Measurements from ENCODE around the gene DOK6.

The DOK6 gene

GRCh38 chr18:69444221-69444620, 43.5 kb downstream of the DOK6 start:
- Histone ChIP-seq H2AK5ac (ENCODE audit: low read depth, low read length) (no peak overlapping the region), H3K4me2 (ENCODE audit: insufficient read depth, low read length, poor library complexity, severe bottlenecking) (no peak overlapping the region), H3K9ac (ENCODE audit: low read depth, low read length, poor library complexity) (no peak overlapping the region), H3K36me3 (replicated peaks in 1 of 2; ENCODE audit: control insufficient read depth in 2 of 2, insufficient read depth in 2 of 2, low read length in 2 of 2) (no peaks in the 10 kb centered on the region), H2BK15ac (ENCODE audit: low read length) (no peak overlapping the region), H3K23ac (ENCODE audit: low read depth, low read length, poor library complexity) (no peak overlapping the region), H2BK5ac (ENCODE audit: low read length) (no peak overlapping the region), H3K27ac (replicated peaks; ENCODE audit: low read length) (no peak overlapping the region), H3K4me1 (ENCODE audit: control insufficient read depth in 2 of 2, insufficient read depth in 1 of 2, low read depth in 1 of 2, low read length in 2 of 2) (no peaks in the 10 kb centered on the region), H3K79me1 (ENCODE audit: low read depth, low read length) (no peaks in the 10 kb centered on the region), H2AFZ (ENCODE audit: low read length) (no peak overlapping the region), H2BK120ac (ENCODE audit: low read depth, low read length) (no peak overlapping the region), H3K9me3 (replicated peaks in 1 of 2; ENCODE audit: control insufficient read depth in 2 of 2, insufficient read depth in 1 of 2, low read depth in 1 of 2, low read length in 2 of 2) (peaks cover 0 to 6% of the 10 kb centered on the region in 2 donors), H2BK12ac (ENCODE audit: low read length) (no peak overlapping the region), H3K27me3 (ENCODE audit: control insufficient read depth in 3 of 3, insufficient read depth in 3 of 3, low read depth in 1 of 3, low read length in 3 of 3) (no peaks in the 10 kb centered on the region), H4K91ac (ENCODE audit: low read depth, low read length, poor library complexity) (no peak overlapping the region), H3K4me3 (ENCODE audit: low read length in 2 of 2) (no peak overlapping the region), H3K14ac (ENCODE audit: low read length) (no peak overlapping the region), H4K8ac (ENCODE audit: low read depth, low read length) (no peak overlapping the region), H3K18ac (ENCODE audit: low read length) (no peak overlapping the region), H3K4ac (ENCODE audit: low read length) (no peak overlapping the region)
- no CpG with 5 or more reads among the region's 4 CpGs for WGBS, 2 donors (ENCODE audit: extremely low coverage in 2 of 2, insufficient read length in 2 of 2, insufficient replicate concordance in 1 of 2)
- no peak for DNase-seq (ENCODE audit: low spot score)

GRCh38 chr18:69447886-69448285, 47.2 kb downstream of the DOK6 start:
- Histone ChIP-seq H2BK5ac (ENCODE audit: low read length) (no peak overlapping the region), H3K23ac (ENCODE audit: low read depth, low read length, poor library complexity) (no peak overlapping the region), H2BK120ac (ENCODE audit: low read depth, low read length) (no peak overlapping the region), H3K9me3 (replicated peaks in 1 of 2; ENCODE audit: control insufficient read depth in 2 of 2, insufficient read depth in 1 of 2, low read depth in 1 of 2, low read length in 2 of 2) (peaks cover 0 to 2% of the 10 kb centered on the region in 2 donors), H3K79me1 (ENCODE audit: low read depth, low read length) (no peaks in the 10 kb centered on the region), H3K4ac (ENCODE audit: low read length) (no peak overlapping the region), H3K4me3 (ENCODE audit: low read length in 2 of 2) (no peak overlapping the region), H2BK12ac (ENCODE audit: low read length) (no peak overlapping the region), H3K4me2 (ENCODE audit: insufficient read depth, low read length, poor library complexity, severe bottlenecking) (no peak overlapping the region), H2BK15ac (ENCODE audit: low read length) (no peak overlapping the region), H3K36me3 (replicated peaks in 1 of 2; ENCODE audit: control insufficient read depth in 2 of 2, insufficient read depth in 2 of 2, low read length in 2 of 2) (no peaks in the 10 kb centered on the region), H2AFZ (ENCODE audit: low read length) (no peak overlapping the region), H2AK5ac (ENCODE audit: low read depth, low read length) (no peak overlapping the region), H4K91ac (ENCODE audit: low read depth, low read length, poor library complexity) (no peak overlapping the region), H3K18ac (ENCODE audit: low read length) (no peak overlapping the region), H3K27ac (replicated peaks; ENCODE audit: low read length) (no peak overlapping the region), H4K8ac (ENCODE audit: low read depth, low read length) (no peak overlapping the region), H3K9ac (ENCODE audit: low read depth, low read length, poor library complexity) (no peak overlapping the region), H3K27me3 (ENCODE audit: control insufficient read depth in 3 of 3, insufficient read depth in 3 of 3, low read depth in 1 of 3, low read length in 3 of 3) (no peaks in the 10 kb centered on the region), H3K14ac (ENCODE audit: low read length) (no peak overlapping the region), H3K4me1 (ENCODE audit: control insufficient read depth in 2 of 2, insufficient read depth in 1 of 2, low read depth in 1 of 2, low read length in 2 of 2) (no peaks in the 10 kb centered on the region)
- no CpG with 5 or more reads among the region's 1 CpG for WGBS, 2 donors (ENCODE audit: extremely low coverage in 2 of 2, insufficient read length in 2 of 2, insufficient replicate concordance in 1 of 2)
- no peak for DNase-seq (ENCODE audit: low spot score)

GRCh38 chr18:69455125-69455524, 54.4 kb downstream of the DOK6 start:
- Histone ChIP-seq H3K4me1 (ENCODE audit: control insufficient read depth in 2 of 2, insufficient read depth in 1 of 2, low read depth in 1 of 2, low read length in 2 of 2) (no peaks in the 10 kb centered on the region), H3K27me3 (ENCODE audit: control insufficient read depth in 3 of 3, insufficient read depth in 3 of 3, low read depth in 1 of 3, low read length in 3 of 3) (no peaks in the 10 kb centered on the region), H2BK5ac (ENCODE audit: low read length) (no peak overlapping the region), H2BK12ac (ENCODE audit: low read length) (no peak overlapping the region), H4K91ac (ENCODE audit: low read depth, low read length, poor library complexity) (no peak overlapping the region), H3K36me3 (replicated peaks in 1 of 2; ENCODE audit: control insufficient read depth in 2 of 2, insufficient read depth in 2 of 2, low read length in 2 of 2) (no peaks in the 10 kb centered on the region), H2BK120ac (ENCODE audit: low read depth, low read length) (no peak overlapping the region), H3K14ac (ENCODE audit: low read length) (no peak overlapping the region), H3K4me3 (ENCODE audit: low read length in 2 of 2) (no peak overlapping the region), H2AFZ (ENCODE audit: low read length) (no peak overlapping the region), H3K4ac (ENCODE audit: low read length) (no peak overlapping the region), H3K79me1 (ENCODE audit: low read depth, low read length) (no peaks in the 10 kb centered on the region), H2BK15ac (ENCODE audit: low read length) (no peak overlapping the region), H3K4me2 (ENCODE audit: insufficient read depth, low read length, poor library complexity, severe bottlenecking) (no peak overlapping the region), H3K23ac (ENCODE audit: low read depth, low read length, poor library complexity) (no peak overlapping the region), H2AK5ac (ENCODE audit: low read depth, low read length) (no peak overlapping the region), H3K27ac (replicated peaks; ENCODE audit: low read length) (no peak overlapping the region), H3K9ac (ENCODE audit: low read depth, low read length, poor library complexity) (no peak overlapping the region), H4K8ac (ENCODE audit: low read depth, low read length) (no peak overlapping the region), H3K9me3 (replicated peaks in 1 of 2; ENCODE audit: control insufficient read depth in 2 of 2, insufficient read depth in 1 of 2, low read depth in 1 of 2, low read length in 2 of 2) (no peaks in the 10 kb centered on the region), H3K18ac (ENCODE audit: low read length) (no peak overlapping the region)
- DNase-seq (ENCODE audit: low spot score) = no peak
- WGBS, 2 donors (ENCODE audit: extremely low coverage in 2 of 2, insufficient read length in 2 of 2, insufficient replicate concordance in 1 of 2) = no CpG with 5 or more reads among the region's 1 CpG

- peak overlapping the region; percentile 85 for H3K23ac ChIP-seq (ENCODE audit: low read depth, low read length, poor library complexity)
- no peak overlapping the region for H2AFZ ChIP-seq (ENCODE audit: low read length)
- no peak overlapping the region for H3K4me2 ChIP-seq (ENCODE audit: insufficient read depth, low read length, poor library complexity, severe bottlenecking)
- DNase-seq (ENCODE audit: low spot score) = no peak
- H3K27ac ChIP-seq (replicated peaks; ENCODE audit: low read length) = no peak overlapping the region
- peak overlapping the region; percentile 37 for H3K4ac ChIP-seq (ENCODE audit: low read length)
- no peaks in the 10 kb centered on the region for H3K36me3 ChIP-seq (replicated peaks in 1 of 2; ENCODE audit: control insufficient read depth in 2 of 2, insufficient read depth in 2 of 2, low read length in 2 of 2)
- no peaks in the 10 kb centered on the region for H3K27me3 ChIP-seq (ENCODE audit: control insufficient read depth in 3 of 3, insufficient read depth in 3 of 3, low read depth in 1 of 3, low read length in 3 of 3)
- peak overlapping the region; percentile 56 for H2AK5ac ChIP-seq (ENCODE audit: low read depth, low read length)
- no CpG with 5 or more reads among the region's 27 CpGs for WGBS, 2 donors (ENCODE audit: extremely low coverage in 2 of 2, insufficient read length in 2 of 2, insufficient replicate concordance in 1 of 2)
- peaks cover 0 to 4% of the 10 kb centered on the region in 2 donors for H3K4me1 ChIP-seq (ENCODE audit: control insufficient read depth in 2 of 2, insufficient read depth in 1 of 2, low read depth in 1 of 2, low read length in 2 of 2)
- no peak overlapping the region for H2BK120ac ChIP-seq (ENCODE audit: low read depth, low read length)
- peak overlapping the region; percentile 38 for H3K14ac ChIP-seq (ENCODE audit: low read length)
- peak overlapping the region; percentile 99 for H4K8ac ChIP-seq (ENCODE audit: low read depth, low read length)
- H2BK5ac ChIP-seq (ENCODE audit: low read length) = no peak overlapping the region
- H3K9me3 ChIP-seq (replicated peaks in 1 of 2; ENCODE audit: control insufficient read depth in 2 of 2, insufficient read depth in 1 of 2, low read depth in 1 of 2, low read length in 2 of 2) = no peaks in the 10 kb centered on the region
- H3K79me1 ChIP-seq (ENCODE audit: low read depth, low read length) = peaks cover 2% of the 10 kb centered on the region
- peak overlapping the region; percentile 95 for H2BK15ac ChIP-seq (ENCODE audit: low read length)
- peak overlapping the region; percentile 73 for H2BK12ac ChIP-seq (ENCODE audit: low read length)
- H4K91ac ChIP-seq (ENCODE audit: low read depth, low read length, poor library complexity) = peak overlapping the region; percentile 79
- no peak overlapping the region for H3K9ac ChIP-seq (ENCODE audit: low read depth, low read length, poor library complexity)
- peak overlapping the region; percentile 83 for H3K18ac ChIP-seq (ENCODE audit: low read length)
- H3K4me3 ChIP-seq (ENCODE audit: low read length in 2 of 2) = no peak overlapping the region
Observed at GRCh38 chr18:69469444-69469919, 68.8 kb downstream of the DOK6 start.
